ENCODE results near the gene ALKBH6.

Gene ALKBH6

GRCh38 chr19:36030264-36031148 is 16.5 kb upstream of the ALKBH6 start:
- no peak for DNase-seq

- DNase-seq: no peak
Measured at GRCh38 chr19:36028313-36029041, 14.5 kb upstream of the ALKBH6 start.

DNA sequence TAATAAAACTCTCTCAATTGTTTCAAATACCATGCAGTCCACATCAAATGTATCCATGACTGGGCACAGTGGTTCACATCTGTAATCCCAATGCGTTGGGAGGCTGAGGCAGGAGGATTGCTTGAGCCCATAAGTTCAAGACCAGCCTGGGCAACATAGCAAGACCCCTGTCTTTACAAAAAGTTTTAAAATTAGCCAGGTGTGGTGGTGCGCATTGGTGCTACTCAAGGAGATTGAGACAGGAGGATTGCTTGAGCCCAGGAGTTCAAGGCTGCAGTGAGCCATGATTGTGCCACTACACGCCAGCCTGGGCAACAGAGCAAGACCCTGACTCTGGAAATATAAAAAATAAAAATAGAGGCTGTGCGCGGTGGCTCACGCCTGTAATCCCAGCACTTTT is 13.7 kb upstream of the ALKBH6 start:
- no peak for DNase-seq

DNA sequence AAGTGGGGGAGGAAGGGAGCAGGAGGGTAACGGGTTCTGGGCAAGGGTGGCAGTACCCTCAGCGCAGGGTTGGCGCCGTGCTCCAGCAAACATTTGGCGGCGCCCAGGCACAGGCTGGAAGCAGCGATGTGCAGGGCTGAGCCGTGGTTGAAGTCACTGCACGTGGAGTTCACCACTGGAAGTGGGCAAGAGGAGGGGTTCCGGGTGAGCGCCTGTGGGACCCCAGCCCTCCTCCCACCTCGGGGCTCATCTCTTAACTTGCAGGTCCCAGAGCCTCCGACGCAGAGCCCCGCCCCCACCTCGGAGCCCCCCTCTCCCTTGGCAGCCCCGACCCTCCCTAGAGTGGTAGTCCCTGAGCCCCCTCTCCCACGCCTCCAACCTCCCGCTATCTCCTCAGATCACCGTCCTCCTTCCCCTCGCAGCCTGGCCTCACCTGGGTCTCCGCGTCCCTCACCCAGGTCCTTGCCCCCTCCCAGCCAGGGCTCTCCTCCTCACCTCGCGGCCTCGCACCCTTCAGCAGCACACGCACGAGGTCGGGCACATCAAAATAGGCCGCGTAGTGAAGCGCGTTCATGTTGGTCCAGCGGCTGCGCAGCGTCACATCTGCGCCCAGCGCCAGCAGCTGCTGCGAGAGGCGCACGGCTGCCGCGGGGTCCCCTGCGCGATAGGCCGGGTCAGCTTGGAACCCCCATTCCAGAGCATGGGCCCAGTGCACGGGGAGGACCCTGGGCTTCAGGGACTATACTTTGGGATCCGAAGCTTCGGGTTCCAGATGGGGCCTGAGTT is 12.3 kb upstream of the ALKBH6 start:
- DNase-seq: no peak

- DNase-seq: no peak
Measured at GRCh38 chr19:36025541-36025940, 11.5 kb upstream of the ALKBH6 start.

DNA sequence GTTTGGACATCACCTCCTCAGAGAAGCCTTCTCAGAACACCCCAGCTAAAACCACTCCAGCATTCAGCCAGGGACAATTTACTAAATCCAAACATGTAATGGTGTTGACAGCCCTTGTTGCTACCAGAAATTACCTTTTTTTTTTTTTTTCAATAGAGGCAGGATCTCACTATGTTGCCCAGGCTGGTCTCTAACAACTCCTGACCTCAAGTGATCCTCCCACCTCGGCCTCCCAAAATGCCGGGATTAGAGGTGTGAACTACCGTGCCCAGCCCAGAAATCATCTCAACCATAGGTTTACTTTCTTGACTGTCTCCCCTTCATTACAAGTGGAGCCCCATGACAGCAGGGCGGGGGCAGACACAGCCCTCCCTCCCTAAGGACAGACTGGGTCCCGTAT is 9.4 kb upstream of the ALKBH6 start:
- DNase-seq: no peak

DNA sequence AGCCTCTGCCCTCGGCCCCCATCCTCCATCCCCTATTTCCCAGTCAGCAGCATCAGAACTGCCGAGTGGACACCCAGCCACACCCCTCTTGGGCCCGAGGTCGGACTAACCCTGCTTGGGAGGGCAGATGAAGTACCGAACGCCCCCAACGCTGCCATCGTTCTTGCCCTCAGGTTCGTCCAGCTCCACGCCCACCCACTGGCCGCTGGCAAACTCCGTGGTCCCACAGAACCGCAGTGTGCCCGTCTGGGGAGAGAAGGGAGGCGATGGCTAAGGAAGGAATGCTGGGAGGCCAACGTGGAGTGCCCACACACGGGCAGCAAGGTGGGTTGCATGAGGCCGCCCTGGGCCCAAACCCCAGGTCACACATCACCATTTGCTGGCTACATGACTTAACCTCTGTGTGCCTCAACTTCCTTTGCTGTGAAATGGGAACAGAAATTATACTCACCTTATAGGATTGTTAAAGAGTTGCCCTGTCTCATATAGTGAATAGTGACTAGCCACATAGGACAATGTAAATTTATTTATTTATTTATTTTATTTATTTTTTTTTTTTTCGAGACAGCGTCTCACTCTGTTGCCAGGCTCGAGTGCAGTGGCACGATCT is 5.2 kb upstream of the ALKBH6 start:
- DNase-seq: no peak

GRCh38 chr19:36013280-36014011 is 567 bp downstream of the ALKBH6 start:
- DNase-seq: no peak

DNA sequence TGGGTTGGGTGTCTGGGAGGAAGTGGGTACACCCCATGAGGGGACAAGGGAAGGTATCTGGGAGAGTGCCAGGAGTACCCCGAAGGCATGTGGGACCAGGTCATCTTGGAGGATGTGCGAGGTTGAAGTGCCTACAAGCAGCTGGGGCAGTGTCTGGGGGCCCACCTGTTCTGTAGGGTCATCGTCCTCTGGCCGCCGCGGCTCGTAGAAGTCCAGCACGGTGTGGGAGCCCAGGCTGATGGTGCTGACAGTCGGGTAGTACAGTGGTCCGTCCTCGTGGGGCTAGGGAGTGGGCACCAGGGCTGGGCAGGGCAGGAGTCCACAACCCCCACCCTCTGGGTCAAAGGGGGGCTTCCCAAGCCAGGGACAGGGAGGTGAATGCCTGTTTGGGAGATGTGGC is 3.6 kb downstream of the ALKBH6 start:
- no peak for DNase-seq

- DNase-seq: peak; percentile 46
Measured at GRCh38 chr19:36009633-36010379, 4.2 kb downstream of the ALKBH6 start.

DNA sequence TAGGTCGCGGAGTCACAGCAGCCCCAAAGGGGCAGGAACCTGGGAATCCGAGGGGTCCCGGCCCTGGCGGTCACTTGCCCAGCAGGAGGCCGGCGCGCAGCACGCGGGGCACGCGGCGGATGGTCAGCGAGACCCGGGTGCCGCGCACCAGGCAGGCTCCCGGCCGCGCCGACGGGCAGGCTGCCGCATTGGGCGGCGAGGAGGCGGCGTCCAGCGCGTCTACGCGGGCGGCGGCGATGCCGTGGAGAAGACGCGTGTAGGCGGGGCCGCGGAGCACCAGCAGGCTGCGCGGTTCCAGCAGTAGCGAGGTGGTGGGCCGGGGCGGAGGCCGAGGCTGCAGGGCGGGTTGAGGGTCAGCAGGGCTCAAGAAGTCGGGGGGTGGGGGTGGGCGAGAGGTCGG is 4.8 kb downstream of the ALKBH6 start:
- peak; percentile 46 for DNase-seq

DNA sequence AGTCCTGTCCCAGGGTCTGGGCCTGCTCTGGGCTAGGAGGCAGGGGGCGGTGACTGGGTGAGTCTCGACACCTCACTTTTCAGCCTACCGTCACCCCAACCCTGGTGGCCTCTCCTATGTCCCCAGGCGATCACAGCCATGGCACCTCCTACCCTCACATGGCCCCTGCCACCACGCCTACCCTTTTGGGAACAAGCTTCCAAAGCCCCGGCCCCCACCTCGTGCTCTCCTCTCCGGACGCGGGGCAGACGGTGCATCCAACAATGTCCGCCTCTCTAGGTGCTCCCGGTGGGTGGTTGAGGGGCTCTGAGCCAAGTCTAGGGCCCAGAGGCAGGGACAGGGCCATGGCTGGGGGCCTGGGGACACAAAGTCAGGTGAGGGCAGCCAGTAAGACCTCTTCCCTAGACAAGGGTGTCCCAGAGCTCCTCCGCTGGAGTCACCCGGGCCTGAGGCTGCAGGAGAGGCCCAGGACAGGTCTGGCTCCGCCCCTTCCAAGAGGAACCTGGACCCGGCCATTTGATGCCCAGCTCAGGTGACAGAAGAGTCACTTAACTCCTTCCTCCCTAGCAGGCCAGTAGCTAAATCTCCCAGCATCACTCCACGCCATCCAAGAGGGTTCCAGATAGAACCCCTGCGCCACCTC is 5.6 kb downstream of the ALKBH6 start, which contains the start of gene SYNE4:
TSS of gene SYNE4 (minus strand) at position 478 of the 643 bp plus-strand sequence. CDS start at position 346, 132 bp downstream.
- DNase-seq: peak; percentile 85

DNA sequence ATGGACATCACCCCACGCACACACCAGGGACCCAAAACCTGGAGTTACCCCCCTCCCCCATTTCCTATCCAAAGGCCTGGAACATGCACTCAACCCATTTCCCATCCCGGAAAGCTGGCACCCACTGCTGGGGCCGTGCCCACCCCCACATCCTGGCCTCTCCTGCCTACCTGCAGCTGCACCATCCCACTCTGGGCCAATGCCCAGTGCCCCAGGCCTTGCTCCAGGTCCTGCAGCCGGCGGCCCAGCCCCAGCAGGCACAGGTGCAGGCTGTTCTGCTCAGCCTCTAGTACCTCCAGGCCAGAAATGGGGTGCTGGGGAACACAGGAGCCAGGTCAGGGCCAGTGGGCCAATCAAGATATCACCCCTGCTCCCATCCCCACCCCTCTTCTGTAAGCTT is 7.1 kb downstream of the ALKBH6 start:
- no peak for DNase-seq

- DNase-seq: no peak
Measured at GRCh38 chr19:36003284-36003683, 10.7 kb downstream of the ALKBH6 start.

- no peak for DNase-seq
Measured at GRCh38 chr19:36001605-36002004, 12.4 kb downstream of the ALKBH6 start.

DNA sequence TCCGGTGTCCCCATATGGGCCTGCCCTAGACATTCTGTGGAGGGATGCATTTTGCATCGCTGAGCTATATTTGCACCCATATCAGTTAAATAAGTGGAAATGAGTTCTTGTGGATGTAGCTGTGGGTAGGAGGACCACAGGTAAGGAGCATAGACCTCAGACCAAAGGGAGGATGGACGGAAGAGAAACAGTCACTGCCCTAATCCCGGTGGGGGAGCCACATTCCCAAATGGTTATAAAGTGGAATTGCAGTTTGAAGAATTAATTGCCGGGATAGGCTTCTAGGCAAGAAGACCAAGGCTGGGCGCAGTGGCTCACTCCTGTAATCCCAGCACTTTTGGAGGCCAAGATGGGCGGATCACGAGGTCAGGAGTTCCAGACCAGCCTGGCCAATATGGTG is 17.2 kb downstream of the ALKBH6 start:
- DNase-seq: no peak

GRCh38 chr19:35995048-35995993 is 18.7 kb downstream of the ALKBH6 start, which contains the start of gene SDHAF1:
SDHAF1 (plus strand) TSS chr19:35995188; CDS start chr19:35995275, 87 bp downstream.
- peak; percentile 89 for DNase-seq

GRCh38 chr19:35993923-35994598 is 20.0 kb downstream of the ALKBH6 start:
- no peak for DNase-seq

Data from NCI-H510A treated with DMSO at 0.1 percent for 48 hours (cell line).